Kasumi-1 (cell line): ENCODE data around the gene NOX3.
A peak's percentile ranks its signal among the peaks of the same experiment; 100 is the strongest.
"Not testable (repeated sequence)": the region's sequence is repeated elsewhere in the genome, so short reads cannot be mapped to it uniquely, and the experiment has no call there.

Experiments used
- DNase-seq, 2 experiments: peaks; one replicate each; lab custom pipeline; 2025; lab: John Stamatoyannopoulos, UW

Gene NOX3

GRCh38 chr6:155364844-155365437, 90.7 kb downstream of the NOX3 start:
- no peak for DNase-seq

DNA sequence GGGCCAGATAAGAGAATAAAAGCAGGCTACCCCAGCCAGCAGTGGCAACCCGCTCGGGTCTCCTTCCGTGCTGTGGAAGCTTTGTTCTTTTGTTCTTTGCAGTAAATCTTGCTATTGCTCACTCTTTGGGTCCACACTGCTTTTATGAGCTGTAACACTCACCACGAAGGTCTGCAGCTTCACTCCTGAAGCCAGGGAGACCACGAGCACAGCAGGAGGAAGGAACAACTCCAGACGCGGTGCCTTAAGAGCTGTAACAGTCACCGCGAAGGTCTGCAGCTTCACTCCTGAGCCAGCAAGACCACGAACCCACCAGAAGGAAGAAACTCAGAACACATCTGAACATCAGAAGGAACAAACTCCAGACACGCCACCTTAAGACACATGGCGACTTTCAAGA, 91.6 kb downstream of the NOX3 start:
- DNase-seq = peak; percentile 13 to 29

- not testable (repeated sequence) for DNase-seq
Measured at GRCh38 chr6:155362968-155363632, 92.5 kb downstream of the NOX3 start.

- no peak for DNase-seq
Measured at GRCh38 chr6:155354167-155354566, 101.5 kb downstream of the NOX3 start.

DNA sequence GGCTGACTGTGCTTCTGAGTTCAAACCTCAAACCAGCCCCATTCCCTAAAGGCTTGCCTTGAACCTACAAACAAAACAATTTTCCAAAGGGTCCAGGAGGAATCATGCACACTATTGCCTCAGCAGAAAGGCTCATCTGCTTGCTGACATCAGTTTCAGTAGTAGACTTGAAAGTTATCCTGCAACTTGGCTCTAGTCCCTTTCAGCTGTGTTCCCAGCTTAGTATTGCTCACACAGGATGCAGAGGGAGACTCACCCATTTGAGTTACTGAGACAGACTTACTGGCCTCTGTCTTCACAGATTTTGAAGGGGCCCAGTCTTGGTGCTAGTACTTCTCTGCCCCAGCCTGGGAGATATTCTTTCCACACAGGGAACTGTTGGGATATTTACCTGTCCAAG, 102.8 kb downstream of the NOX3 start:
- DNase-seq = no peak

GRCh38 chr6:155352130-155352420, 103.6 kb downstream of the NOX3 start:
- DNase-seq = no peak

- DNase-seq = no peak
Measured at GRCh38 chr6:155351273-155352129, 104.1 kb downstream of the NOX3 start.

GRCh38 chr6:155349956-155350355, 105.7 kb downstream of the NOX3 start:
- no peak for DNase-seq

DNA sequence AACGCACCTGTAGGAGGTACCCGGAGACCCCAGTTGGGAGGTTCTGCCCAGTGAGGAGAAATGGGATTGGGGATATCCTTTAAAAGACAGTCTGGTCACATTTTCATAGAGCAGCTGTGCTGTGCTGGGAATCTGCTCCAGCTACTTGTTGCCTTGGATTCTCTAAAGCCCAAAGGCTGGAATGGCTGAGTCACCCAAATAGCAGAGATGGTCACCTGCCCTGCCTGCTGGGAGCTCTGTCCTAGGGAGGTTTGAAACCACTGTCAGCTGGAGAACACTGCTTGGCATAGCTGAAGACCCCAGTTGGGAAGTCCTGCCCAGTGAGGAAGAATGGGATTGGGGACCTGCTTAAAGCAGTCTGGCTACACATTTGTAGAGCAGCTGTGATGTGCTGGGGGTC, 106.5 kb downstream of the NOX3 start:
- no peak for DNase-seq

GRCh38 chr6:155347800-155348199, 107.8 kb downstream of the NOX3 start:
- no peak for DNase-seq

GRCh38 chr6:155346957-155347356, 108.7 kb downstream of the NOX3 start:
- DNase-seq = no peak
